MG63 (cell line): Measurements from ENCODE around the gene COL6A1. TPM values are rescaled to one million over a fixed set of nuclear protein-coding genes. Genes with fewer than 3 reads are reported as not detected.
A peak's percentile ranks its signal among the peaks of the same experiment; 100 is the strongest.
"Not testable (repeated sequence)": the region's sequence is repeated elsewhere in the genome, so short reads cannot be mapped to it uniquely, and the experiment has no call there.

Source experiments
- DNase-seq: peaks from one replicate; pipeline ENCODE4 v3.0.0-alpha.2; 2020
- H3K27me3 ChIP-seq: fragments of 250-450 bp; sonication (Bioruptor Pico); 2 replicates; pipeline ENCODE4 v1.5.1; 2020; ENCODE audit warnings: mild to moderate bottlenecking, moderate library complexity
- H3K36me3 ChIP-seq: fragments of 250-450 bp; sonication (Bioruptor Pico); 2 replicates; pipeline ENCODE4 v1.5.1; 2020; ENCODE audit warnings: mild to moderate bottlenecking, moderate library complexity
- H3K4me3 ChIP-seq: fragments of 250-450 bp; sonication (Bioruptor Pico); 2 replicates; pipeline ENCODE4 v1.5.1; 2020; ENCODE audit warnings: mild to moderate bottlenecking, moderate library complexity
- H3K9me3 ChIP-seq: fragments of 250-450 bp; sonication (Bioruptor Pico); 2 replicates; pipeline ENCODE4 v1.5.1; 2020; ENCODE audit warnings: mild to moderate bottlenecking, moderate library complexity
- total RNA-seq: library from RNA; depleted of rRNA; stranded (reverse); fragments of >200 nt; shearing (Covaris generic); gene quantifications from 2 replicates; pipeline ENCODE4 v1.2.3, GENCODE V29; 2014; ENCODE audit warnings: low replicate concordance

The COL6A1 gene
- total RNA-seq, 1 experiment from 2014 or later = 868 TPM

DNA sequence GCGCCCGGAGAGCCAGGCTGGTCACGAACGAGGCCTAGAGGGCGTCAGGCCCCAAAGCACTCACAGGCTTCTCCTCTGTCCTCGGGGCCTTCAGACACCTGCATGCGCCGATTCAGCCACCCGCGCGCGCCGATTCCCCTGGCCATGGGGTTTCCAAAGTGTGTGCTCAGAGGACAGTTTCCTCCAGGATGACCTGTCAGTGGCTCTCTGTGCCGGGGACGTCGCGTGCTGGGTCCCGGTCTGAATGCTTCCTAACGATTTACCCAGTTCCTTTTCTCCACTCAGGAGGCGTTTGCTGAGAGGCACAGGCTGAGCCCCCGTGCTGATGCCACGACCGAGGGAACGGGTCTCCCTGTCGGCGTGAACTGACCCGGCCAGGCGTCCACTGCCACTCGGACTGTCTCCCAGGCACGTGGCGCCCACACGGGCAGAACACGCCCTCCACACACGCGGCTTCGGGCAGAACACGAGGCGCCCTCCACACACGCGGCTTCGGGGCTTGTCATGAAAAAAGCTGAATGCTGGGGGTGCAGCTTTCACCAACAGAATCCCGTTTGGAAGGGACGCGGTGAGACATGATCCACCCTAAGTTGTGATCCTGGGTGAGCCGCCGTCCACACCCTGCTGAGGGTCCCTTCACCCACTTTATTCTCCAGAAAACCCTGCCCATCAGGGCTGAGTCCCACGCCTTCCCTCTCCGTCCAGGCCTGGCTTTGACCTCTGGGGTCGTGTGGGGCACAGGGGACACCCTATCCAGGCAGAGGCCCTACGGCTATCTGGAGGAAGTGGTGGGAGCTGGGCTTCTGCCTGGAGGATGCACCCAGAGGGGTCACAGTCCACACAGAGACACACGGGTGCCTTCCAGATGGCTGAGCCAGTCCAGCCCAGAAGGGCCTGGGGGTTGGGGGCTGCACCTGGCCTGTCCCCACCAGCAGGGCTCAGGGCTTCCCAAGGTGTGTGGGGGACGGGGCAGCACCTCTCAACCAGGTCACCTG is 56.1 kb downstream of the COL6A1 start:
- DNase-seq = no peak
- Histone ChIP-seq H3K9me3 (no peaks in the 10 kb centered on the region), H3K36me3 (no peaks in the 10 kb centered on the region), H3K27me3 (no peaks in the 10 kb centered on the region), H3K4me3 (no peak overlapping the region)

DNA sequence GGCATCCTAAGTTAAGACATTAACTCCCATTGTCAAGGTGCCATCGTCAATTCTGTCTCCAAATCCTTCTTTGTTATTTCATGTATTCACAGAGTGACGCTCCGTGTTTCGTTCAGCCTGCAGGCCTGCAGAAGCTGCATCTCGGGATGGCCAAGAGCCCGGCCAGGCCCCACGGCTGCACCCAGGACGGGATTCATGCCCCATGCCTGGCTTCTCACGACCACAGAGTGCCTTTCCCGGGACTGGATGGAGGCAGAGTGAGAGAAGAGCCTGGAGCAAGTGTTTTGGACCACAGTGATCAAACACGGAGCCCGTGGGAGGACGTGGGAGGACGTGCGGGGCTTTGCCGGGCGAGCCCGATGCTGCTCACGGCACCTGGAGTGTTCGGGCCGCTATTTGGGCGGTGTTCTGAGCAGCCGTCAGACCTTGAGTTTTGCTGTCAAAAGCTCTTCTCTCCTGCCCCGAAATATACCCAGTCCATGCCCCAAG is 56.8 kb downstream of the COL6A1 start:
- Histone ChIP-seq H3K9me3 (no peaks in the 10 kb centered on the region), H3K4me3 (no peak overlapping the region), H3K36me3 (no peaks in the 10 kb centered on the region), H3K27me3 (no peaks in the 10 kb centered on the region)
- no peak for DNase-seq

DNA sequence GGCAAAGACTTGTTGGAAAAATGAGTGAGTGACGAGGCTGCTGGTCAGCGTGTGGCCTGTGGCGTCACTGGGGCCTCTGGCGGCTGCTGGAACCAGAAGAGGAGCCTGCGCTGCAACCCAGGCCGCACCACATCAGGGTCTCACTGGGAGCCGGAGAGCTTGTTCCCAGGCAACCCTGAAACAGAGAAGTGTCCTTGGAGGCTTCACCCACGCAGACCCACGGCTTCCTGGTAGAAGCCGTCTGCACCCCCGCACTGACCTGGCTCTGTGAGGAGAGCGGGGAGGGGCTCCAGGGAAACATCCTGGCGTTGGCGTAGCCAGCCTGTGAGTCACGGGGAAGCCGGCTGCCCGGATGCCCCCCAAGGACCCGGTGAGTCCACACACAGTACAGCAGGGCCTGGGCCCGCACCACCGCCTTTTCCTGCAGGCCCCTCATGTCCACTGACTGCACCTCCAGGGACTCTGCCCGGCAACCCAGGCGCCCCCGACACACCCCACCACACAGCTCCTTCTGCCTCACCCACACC is 57.4 kb downstream of the COL6A1 start:
- no peak overlapping the region for H3K4me3 ChIP-seq
- no peaks in the 10 kb centered on the region for H3K9me3 ChIP-seq
- H3K27me3 ChIP-seq = no peaks in the 10 kb centered on the region
- peak; percentile 56 for DNase-seq
- no peaks in the 10 kb centered on the region for H3K36me3 ChIP-seq

DNA sequence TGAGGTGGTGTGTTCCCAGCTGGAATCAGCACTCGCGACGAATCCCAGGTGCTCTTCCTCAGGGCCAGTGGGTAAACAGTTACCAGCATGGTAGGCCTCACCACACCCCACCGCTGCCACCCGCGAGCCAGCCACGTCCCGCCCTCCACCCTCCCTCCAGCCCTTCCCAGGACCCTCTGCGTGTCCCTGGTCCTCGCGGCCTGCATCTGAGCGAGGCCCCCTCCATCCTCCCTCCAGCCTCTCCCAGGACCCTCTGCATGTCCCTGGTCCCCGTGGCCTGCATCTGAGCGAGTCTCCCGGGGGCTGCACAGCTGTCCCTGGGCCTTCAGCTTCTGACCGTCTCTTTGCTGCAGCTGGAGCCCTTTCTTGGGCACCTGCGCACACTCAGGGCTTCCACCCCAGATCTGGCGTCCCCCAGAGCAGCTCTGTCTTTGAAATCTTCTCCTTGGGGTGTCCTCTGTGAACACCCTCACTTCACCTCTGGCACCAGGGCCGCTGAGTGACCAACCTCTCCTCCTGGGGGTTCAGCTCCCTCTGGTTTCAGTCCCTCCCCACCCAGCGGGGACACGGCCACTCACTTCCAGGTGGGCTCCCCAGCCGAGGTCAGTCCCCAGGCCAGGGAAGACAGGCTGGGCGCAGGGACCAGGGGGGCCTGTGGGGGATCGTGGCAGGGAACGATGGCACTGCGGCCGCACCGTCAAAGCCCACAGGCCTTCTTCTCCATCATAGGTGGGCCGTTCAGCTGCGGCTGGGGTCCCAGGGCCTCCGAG is 58.5 kb downstream of the COL6A1 start:
- Histone ChIP-seq H3K27me3 (no peaks in the 10 kb centered on the region), H3K36me3 (no peaks in the 10 kb centered on the region), H3K4me3 (no peak overlapping the region), H3K9me3 (no peaks in the 10 kb centered on the region)
- DNase-seq = no peak

DNA sequence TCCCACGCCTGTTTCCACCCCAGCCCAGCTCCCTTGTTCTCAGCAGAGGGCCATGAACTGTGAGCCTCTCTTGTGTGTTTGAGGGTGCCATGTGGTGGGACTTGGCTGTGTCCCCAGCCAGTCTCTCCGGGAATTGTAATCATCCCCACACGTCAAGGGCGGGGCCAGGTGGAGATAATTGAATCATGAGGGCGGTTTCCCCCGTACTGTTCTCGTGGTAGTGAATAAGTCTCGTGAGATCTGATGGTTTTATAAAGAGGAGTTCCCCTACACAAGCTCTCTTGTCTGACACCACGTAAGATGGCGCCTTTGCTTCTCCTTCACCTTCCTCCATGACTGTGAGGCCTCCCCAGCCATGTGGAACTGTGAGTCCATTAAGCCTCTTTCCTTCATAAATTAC is 59.1 kb downstream of the COL6A1 start:
- Histone ChIP-seq H3K36me3 (no peaks in the 10 kb centered on the region), H3K27me3 (no peaks in the 10 kb centered on the region), H3K9me3 (no peaks in the 10 kb centered on the region), H3K4me3 (no peak overlapping the region)
- no peak for DNase-seq

DNA sequence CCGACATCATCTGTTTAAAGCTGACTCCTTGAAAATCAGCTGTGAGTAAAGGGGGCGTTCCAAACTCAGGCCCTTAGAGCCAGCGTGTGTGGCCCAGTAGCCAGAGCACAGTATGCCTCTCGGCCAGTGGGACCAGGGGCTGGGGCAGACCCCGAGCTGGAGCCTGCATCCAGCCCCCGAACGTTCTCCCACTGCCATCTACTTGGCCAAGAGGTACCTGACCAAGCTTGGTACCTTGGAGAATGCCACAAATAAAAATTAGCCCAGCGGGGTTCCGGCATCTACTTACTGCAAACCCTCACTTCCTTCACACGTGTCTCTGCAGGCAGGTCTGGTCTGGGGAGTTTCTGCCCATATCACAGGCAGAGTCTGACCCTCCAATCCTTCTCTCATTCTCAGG is 59.6 kb downstream of the COL6A1 start:
- no peak for DNase-seq
- Histone ChIP-seq H3K36me3 (no peaks in the 10 kb centered on the region), H3K9me3 (no peaks in the 10 kb centered on the region), H3K27me3 (no peaks in the 10 kb centered on the region), H3K4me3 (no peak overlapping the region)

DNA sequence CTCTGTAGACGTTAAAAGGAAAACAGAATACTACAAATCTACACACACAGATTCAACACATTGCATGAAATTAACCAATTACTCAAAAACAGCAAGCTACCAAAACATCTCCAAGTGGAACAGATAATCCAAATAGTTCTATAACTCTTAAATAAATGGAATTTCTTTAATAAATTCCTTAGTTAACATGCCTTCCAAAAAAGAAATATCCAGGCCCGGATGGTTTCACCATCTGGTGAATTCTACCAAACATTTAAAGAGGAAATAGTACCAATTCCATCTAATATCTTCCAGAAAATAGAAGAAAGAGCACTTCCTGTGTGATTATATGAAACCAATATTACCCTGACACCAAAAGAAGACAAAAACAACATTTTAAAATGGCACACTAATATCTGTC is 63.6 kb downstream of the COL6A1 start:
- no peaks in the 10 kb centered on the region for H3K27me3 ChIP-seq
- no peak overlapping the region for H3K4me3 ChIP-seq
- no peak for DNase-seq
- no peaks in the 10 kb centered on the region for H3K9me3 ChIP-seq
- H3K36me3 ChIP-seq = no peaks in the 10 kb centered on the region

DNA sequence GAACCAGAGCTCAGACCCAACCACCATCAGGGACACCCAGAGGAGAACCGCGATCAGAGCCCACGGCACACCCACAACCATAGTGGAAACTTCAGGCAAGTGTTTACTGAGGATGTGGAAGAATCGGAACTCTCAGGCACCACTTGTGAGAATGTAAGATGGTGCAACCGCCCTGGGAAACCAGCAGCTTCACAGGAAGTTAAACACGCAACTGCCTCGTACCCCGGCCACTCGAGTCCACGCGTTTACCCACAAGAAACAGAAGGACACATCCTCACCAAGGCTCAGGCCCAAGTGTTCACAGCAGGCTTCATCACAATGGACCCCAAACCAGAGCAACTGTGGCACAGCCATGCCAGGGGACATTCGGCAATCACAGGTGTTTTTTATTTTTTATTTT is 64.9 kb downstream of the COL6A1 start:
- H3K9me3 ChIP-seq = no peaks in the 10 kb centered on the region
- DNase-seq = no peak
- H3K27me3 ChIP-seq = no peaks in the 10 kb centered on the region
- no peak overlapping the region for H3K4me3 ChIP-seq
- no peaks in the 10 kb centered on the region for H3K36me3 ChIP-seq

DNA sequence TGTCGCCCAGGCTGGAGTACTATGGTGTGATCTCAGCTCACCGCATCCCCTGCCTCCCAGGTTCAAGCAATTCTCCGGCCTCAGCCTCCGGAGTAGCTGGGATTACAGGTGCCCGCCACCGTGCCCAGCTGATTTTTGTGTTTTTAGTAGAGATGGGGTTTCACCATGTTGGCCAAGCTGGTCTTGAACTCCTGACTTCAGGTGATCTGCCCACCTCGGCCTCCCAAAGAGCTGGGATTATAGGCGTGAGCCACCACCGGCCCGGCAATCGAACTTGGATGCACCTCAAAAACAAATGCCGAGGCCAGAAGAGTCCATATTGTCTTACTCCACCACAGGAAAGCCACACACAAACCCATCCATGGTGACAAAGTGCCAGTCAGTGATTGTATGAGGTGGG is 65.3 kb downstream of the COL6A1 start:
- not testable (repeated sequence) for H3K27me3 ChIP-seq, H3K4me3 ChIP-seq, H3K9me3 ChIP-seq, DNase-seq, H3K36me3 ChIP-seq

DNA sequence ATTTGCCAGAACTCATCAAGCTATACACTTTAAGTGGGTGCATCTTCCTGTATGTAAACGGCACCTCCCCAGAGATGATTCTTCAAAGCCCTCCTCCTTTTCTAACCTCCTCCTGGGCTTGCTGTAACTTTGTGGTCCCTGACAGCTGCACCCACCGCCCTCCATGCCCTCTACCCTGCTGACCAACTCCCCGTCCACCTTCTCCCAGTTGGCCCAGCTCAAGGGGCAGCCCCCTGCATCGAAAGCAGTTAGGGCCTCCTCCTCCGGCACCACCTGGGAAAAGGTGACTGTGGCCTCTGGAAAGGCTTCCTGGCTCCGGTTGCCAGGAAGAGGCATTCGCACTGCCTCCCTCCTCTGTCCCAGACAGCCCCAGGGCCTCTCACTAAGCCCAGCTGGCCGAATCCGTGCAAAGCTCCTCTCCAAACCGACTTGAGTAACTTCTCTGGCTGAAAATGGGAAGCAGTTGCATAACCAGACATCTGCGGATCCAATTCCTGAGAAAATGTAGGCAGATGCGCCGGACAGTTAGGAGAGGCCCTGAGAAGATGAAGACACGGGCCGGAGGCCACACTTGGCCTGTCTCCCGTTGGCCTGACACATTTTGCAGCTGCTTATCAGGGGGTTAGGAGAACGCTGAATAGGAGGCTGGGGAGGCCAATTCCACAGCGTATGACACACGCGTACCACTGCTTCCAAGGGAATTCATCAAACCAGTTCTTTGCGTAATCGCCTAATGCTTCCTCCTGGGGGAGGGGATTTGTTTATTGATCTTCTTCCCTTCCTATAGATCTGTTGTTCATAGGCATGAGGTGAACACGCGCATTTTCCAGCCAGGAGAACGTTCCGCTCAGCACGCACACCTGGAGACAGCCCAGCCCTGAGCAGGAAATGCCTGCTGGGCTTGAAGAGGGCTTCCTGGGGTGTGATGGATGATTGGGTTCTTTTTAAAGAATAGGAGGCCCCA is 67.6 kb downstream of the COL6A1 start:
- H3K4me3 ChIP-seq = no peak overlapping the region
- peak; percentile 100 for DNase-seq
- no peaks in the 10 kb centered on the region for H3K27me3 ChIP-seq
- H3K9me3 ChIP-seq = no peaks in the 10 kb centered on the region
- no peaks in the 10 kb centered on the region for H3K36me3 ChIP-seq

DNA sequence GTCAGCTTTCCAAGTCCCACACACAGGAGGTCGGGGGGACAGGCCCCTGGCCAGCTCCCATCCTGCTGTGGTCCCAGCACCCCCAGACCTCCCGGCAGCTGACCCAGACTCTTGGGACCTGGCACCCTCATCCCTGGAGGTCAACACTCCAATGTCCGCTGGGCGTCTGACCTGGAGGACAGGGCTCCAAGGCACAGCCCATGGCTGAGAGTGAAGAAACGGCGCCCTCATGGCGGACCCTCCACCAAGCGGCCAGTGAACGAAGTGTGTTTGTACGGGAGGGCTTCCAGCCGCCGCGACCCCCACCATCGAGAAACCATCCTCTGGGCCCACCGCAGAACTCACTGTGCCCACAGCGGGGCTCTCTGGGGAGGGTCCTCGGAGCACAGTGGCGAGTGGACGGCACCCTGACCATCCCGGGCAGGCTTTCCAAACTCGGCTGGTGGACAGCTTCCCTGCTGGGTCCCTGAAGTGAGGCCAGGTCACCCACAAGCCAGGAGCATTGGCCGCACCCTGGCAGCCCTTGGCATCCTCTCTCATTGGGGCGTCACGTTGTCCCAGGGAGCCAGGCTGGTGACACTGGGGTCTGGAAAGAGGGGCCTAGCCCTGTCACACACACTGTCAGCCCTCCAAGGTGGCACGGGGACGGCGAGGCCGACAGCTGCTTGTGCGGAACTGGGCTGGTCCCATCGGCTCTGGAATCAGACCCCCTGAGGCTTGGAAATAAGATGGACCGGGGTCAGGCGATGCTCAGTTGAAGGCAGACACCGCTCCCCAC is 68.5 kb downstream of the COL6A1 start:
- no peak for DNase-seq
- no peaks in the 10 kb centered on the region for H3K9me3 ChIP-seq
- H3K4me3 ChIP-seq = no peak overlapping the region
- H3K36me3 ChIP-seq = no peaks in the 10 kb centered on the region
- H3K27me3 ChIP-seq = no peaks in the 10 kb centered on the region

DNA sequence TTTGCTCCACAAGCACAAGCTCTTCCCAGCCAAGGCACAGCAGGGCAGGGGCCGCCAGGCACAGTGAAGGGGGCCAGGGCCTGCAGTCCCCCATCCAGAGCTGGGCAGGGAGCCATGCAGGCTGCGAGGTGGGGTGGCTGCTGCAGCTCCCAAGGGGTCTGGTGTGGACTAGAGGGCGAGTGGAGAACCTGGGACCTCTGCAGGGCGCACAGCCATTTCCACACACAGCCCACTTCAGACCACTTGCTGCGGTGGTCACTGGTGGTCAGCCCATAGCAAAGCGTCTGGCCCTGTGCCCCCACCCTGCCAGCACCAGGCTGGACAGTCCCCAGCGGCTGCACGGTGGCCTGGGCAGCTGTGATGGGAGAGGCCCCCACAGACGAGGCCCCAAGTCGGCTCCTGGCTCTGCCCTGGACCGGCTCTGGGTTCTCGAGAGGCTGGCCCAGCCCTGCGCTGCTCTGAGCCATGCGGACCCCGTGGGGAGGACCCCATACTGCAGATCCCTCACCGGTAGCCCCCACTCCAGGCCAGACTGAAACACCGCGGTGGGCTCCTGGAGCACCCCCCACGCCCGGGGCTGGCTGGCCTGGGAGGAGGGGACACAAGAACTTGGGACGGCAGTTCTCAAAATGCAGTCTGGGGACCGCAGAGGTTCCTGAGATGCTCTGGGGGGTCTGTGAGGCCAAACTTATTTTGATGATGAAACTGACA is 69.3 kb downstream of the COL6A1 start:
- no peaks in the 10 kb centered on the region for H3K9me3 ChIP-seq
- no peaks in the 10 kb centered on the region for H3K27me3 ChIP-seq
- no peak for DNase-seq
- no peak overlapping the region for H3K4me3 ChIP-seq
- H3K36me3 ChIP-seq = no peaks in the 10 kb centered on the region

DNA sequence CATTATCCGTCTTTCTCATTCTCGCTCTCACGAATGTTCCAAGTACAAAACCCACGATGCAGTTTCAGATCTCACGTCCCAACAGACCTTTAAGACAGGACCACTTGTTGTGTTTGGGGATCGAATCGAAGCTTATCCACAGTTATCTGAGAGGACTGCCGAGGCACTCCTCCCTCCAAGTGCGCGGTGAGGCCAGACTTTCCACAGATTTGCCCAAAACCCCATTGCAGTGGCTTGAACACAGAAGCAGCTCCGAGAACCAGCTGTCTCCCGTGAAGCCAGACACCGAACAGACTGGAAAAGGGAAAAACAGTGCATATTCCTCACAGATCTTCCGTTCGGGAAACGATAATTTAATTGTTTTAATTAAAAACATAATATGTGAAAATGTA is 69.8 kb downstream of the COL6A1 start:
- no peaks in the 10 kb centered on the region for H3K36me3 ChIP-seq
- H3K4me3 ChIP-seq = no peak overlapping the region
- no peaks in the 10 kb centered on the region for H3K27me3 ChIP-seq
- no peaks in the 10 kb centered on the region for H3K9me3 ChIP-seq
- DNase-seq = no peak

DNA sequence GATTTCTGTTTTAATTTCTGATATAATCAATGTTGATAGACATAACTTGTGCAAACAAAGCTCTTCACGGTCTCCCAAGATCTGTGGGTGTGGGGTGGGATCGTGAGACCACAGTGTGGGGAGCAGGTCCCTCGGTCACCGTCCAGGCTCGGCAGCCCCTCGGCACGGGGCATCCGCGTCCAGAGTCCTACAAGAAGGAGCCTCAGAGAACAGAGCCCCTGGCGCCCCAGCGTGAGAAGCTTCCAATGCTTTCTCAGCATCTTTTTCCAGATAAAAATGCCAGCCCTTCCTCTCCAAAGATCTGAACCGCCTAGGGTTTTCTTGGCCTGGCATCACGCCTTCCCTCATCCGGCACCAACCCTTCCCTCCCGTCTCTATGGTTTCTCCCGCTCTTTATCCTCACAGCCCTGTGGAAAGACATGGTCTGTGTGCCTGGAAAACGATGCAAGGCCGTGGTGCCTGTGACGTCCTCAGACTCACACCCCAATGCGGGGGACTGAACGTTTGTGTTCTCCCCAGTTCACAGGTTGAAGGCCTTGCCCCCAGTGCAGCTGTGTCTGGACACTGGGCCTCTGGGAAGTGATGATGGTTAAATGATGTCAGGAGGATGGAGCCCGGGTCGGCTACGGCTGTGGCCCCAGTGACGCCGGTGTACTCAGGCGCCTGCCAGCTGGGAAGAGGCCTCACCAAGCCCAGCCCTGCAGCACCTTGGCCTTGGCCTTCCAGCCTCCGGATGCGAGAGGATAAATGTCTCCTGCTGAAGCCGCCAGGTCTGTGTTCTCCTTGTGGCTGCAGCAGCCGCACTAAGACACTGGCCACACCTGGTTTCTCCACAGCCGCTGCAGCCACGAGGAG is 70.5 kb downstream of the COL6A1 start:
- H3K27me3 ChIP-seq = no peaks in the 10 kb centered on the region
- H3K36me3 ChIP-seq = no peaks in the 10 kb centered on the region
- no peak overlapping the region for H3K4me3 ChIP-seq
- DNase-seq = no peak
- no peaks in the 10 kb centered on the region for H3K9me3 ChIP-seq
